HG03439 (cell line): Measurements from ENCODE around the gene LBHD2.
"Not testable (repeated sequence)": the region's sequence is repeated elsewhere in the genome, so short reads cannot be mapped to it uniquely, and the experiment has no call there.

Source experiments
- ATAC-seq: cut with Tn5 transposase; IDR thresholded peaks from one replicate; pipeline ENCODE4 v1.9.1; 2021; ENCODE audit warnings: mild to moderate bottlenecking, moderate library complexity; ENCODE audit not compliant: unreplicated experiment

LBHD2 gene

GRCh38 chr14:103102689-103103260 lies 18.8 kb downstream of the LBHD2 start:
- ATAC-seq: no peak

DNA sequence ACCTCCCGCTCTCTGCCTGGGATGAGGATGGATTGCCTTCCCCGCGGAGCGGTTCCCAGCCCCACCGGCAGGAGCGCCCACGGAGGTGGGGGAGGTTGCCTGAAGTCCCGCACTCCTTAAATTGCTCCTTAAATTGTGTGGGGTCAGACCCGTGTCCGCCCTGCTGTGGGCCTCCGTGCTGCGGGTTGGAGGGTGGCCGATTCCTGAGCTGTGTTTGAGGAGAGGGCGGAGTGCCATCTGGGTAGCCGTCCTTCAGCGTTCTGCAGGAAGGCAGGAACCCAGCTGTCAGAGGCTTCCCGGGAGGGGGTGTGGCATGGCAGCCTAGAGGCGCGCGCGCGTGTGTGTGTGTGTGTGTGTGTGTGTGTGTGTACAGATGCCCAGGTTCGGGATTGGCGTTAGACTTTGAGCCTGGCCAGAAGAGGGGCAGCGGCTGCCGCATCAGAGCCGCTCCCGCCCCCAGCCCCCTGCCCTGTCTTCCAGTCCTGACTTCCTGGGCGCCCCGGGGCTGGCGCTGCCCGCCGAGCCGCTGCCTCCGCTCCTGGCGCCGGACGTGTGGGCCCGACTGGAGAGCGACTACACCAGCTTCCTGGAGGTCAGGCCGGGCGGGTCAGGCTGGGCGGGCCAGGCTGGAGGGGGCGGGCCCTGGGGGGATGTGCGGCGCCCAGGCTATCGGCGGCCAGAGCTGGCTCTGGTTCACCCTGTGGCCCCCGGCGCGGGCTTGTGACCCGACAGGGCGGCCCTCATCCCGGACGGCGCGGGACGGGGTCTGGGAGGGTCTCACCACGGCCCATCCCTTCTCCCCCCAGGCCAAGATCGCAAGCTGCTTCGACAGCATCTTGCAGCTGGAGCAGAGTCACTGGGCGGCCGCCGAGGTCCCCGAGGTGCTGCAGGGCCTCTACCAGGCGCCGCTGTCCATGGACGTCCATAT lies 19.7 kb downstream of the LBHD2 start:
- no peak for ATAC-seq

DNA sequence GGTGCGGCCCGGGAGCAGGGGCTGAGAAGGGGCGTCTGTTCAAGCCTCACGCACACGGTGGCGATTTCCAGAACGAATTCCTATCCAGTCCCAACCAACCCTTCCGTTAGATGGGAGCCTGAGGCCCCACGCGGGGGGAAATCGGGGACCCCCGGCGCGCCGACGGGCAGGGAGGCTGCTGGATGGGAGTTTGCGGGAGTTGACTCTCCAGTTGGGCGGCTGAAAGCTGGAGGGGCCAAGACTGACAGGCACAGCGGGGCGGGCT lies 20.3 kb downstream of the LBHD2 start:
- no peak for ATAC-seq

GRCh38 chr14:103104654-103105452 lies 20.8 kb downstream of the LBHD2 start:
- ATAC-seq: no peak

GRCh38 chr14:103105580-103106150 lies 21.7 kb downstream of the LBHD2 start:
- no peak for ATAC-seq

GRCh38 chr14:103107455-103107854 lies 23.4 kb downstream of the LBHD2 start:
- no peak for ATAC-seq

DNA sequence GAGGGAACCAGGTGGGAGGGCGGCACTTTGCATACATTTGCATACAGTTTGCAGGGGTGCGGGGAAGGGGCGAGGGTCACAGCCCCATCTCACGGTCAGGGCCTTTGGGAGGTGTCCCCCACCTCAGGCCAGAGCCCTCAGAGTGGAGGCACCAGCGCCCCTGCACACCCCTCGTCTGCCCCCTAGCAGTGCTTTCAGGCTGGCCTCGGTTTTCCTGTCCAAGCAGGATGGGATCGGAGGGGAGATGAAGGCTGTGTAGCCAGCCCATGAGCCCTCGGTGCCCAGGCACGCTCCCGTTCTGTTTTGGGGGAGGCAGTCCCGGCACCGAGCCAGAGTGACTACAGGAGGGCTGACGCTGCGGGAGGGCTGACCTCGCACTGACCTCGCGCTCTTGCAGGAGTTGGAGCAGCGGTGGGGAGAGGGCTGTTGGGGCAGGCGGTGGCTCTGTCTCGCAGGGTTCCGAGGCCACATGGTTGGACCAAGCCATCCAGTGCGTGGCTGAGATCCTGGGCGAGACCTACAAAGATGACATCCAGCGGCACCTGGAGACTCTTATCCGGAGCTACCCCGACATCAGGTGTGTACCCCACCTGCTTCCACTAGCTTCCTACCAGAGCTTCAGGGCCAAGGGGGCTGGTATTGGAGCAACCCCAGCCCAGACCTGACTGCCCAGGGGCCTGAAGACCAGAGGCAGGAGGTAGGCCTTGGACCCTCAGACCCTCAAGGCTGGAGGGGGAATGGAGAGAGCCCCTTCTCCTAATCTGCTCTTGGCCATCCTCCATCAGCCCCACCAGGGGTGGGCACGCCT lies 24.1 kb downstream of the LBHD2 start:
- ATAC-seq: no peak

DNA sequence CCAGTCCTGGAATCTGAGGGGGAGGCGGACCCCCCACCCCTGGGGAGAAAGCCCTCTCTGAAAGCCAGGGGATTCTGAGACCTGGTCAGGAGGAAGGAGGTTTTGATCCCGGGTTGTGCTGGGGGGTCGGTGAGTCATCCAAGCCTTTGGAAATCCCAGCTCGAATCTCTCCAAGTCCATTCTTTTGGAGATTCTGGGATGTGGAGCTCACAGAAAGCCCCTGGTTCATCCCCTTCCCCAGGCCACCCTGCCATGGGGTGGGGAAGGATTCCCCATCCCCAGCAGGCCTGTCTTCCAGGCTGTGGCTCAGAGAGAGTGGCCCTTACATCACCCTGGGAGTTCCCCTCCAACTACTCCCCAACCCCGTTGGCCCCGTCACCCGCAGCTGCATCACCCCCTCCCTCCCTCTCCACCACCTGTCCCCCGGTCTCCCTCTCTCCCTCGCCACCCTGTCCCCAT lies 24.8 kb downstream of the LBHD2 start:
- no peak for ATAC-seq

- ATAC-seq: no peak
Measured at GRCh38 chr14:103109535-103110441, 25.8 kb downstream of the LBHD2 start.

DNA sequence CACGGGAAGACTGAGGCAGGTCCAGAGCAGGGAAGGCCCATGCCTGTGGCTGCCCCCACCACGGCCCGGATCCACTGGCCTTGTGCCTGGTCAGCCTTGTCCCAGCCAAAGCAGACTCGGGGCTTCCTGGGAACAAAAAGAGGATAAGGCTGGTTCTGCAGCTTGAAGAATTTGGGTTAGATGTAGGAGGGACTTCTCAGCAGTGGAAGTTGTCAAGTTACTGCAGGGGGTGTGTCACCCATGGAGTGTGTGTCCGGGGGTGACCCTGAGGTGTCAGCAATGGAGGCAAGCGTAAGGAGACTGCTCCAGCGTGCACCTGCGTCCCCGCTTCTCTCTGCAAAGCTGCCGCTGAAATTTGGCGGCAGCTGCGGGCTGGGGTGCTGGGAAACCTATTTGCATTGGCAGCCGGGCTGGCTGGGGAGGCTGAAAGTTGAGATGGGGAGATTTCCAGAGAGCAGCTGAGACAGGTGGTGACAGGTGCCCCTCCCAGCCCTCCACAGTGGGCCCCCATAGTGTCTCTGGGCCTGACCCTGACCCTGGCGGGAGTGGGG lies 26.7 kb downstream of the LBHD2 start:
- ATAC-seq: no peak

GRCh38 chr14:103111232-103111868 lies 27.3 kb downstream of the LBHD2 start:
- no peak for ATAC-seq

GRCh38 chr14:103112400-103113243 lies 28.6 kb downstream of the LBHD2 start:
- ATAC-seq: no peak

DNA sequence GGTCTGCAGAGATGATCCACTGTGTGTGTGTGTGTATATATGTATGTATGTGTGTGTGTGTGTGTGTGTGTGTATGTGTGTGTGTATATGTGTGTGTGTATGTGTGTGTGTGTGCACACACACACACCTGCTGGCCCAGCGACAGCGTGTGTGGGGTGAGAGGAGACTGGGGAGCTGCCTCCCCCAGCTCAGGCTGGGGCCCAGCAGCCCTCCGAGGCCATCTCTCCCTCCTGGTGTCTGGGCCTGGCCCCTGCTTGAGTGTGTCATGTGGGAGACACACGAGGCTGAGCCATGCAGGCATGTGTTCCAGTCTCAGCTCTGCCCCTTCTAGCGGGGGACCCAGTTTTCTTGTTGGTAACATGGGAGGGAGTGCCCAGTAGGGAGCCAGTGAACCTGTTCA lies 29.3 kb downstream of the LBHD2 start:
- no peak for ATAC-seq

GRCh38 chr14:103113774-103114173 lies 29.8 kb downstream of the LBHD2 start:
- ATAC-seq: no peak

- not testable (repeated sequence) for ATAC-seq
Measured at GRCh38 chr14:103115086-103115679, 31.2 kb downstream of the LBHD2 start.

- ATAC-seq: no peak
Measured at GRCh38 chr14:103115845-103116572, 32.0 kb downstream of the LBHD2 start.

DNA sequence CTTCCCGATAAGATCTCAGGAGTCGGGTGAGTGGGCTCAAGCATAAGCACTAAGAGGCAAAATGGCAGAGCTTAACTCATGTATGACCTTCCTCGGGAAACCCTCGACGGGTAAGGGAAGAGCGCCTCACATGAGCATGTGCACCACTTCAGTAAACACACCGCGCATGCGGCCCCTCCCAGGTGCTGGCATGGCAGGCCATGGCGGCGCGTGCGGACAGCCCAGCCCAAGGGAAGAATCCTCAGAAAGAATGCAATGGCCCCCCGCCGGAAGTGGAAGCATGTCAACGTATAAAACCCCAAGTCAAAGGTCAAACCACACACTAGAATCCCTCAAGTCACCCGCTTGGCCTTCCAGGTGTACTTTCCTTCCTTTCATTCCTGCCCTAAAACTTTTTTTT lies 32.6 kb downstream of the LBHD2 start:
- ATAC-seq: no peak
